WI38 (cell line): ENCODE results near the gene DCAF8L2.

Source experiments
- H3K4me3 ChIP-seq: 2 replicates; pipeline ENCODE4 v1.5.1; 2011; ENCODE audit warnings: low read depth, mild to moderate bottlenecking, control low read depth, low read length
- CTCF ChIP-seq: IDR thresholded peaks from 2 replicates; pipeline ENCODE4 v1.5.1; 2012; ENCODE audit warnings: low read depth, mild to moderate bottlenecking, control low read depth, low read length

DCAF8L2 gene

GRCh38 chrX:27765718-27766117 is 175.6 kb downstream of the DCAF8L2 start:
- TF ChIP-seq CTCF, result no peak
- no peak overlapping the region for H3K4me3 ChIP-seq

- no peak for TF ChIP-seq CTCF
- H3K4me3 ChIP-seq, result no peak overlapping the region
These were observed 177.2 kb downstream of the DCAF8L2 start for GRCh38 chrX:27767387-27767786.

- TF ChIP-seq CTCF, result no peak
- H3K4me3 ChIP-seq, result no peak overlapping the region
These were observed 185.8 kb downstream of the DCAF8L2 start for GRCh38 chrX:27775984-27776383.

- no peak overlapping the region for H3K4me3 ChIP-seq
- TF ChIP-seq CTCF, result no peak
These were observed 206.6 kb downstream of the DCAF8L2 start for GRCh38 chrX:27796640-27797257.

GRCh38 chrX:27797575-27797974 is 207.4 kb downstream of the DCAF8L2 start:
- H3K4me3 ChIP-seq, result no peak overlapping the region
- no peak for TF ChIP-seq CTCF
